ENCODE results near the gene TAS2R60. TPM values are rescaled to one million over a fixed set of nuclear protein-coding genes. Genes with fewer than 3 reads are reported as not detected.
A peak's percentile ranks its signal among the peaks of the same experiment; 100 is the strongest.
"Not testable (repeated sequence)": the region's sequence is repeated elsewhere in the genome, so short reads cannot be mapped to it uniquely, and the experiment has no call there.

TAS2R60 gene
- total RNA-seq, 5 donors from 2014 or later (not counting 1 experiment from before 2014, with no cell fraction given), result 0.38 to 2.4 (median 1.0) TPM; not detected in 1

DNA sequence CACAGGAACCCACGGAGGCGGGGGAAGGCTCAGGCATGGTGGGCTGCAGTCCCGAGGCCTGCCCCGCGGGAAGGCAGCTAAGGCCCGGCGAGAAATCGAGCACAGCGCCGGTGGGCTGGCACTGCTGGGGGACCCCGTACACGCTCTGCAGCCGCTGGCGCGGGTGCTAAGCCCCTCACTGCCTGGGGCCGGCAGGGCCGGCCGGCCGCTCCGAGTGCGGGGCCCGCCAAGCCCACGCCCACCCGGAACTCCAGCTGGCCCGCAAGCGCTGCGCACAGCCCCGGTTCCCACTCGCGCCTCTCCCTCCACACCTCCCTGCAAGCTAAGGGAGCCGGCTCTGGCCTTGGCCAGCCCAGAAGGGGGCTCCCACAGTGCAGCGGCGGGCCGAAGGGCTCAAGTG, 18.8 kb upstream of the TAS2R60 start:
- H3K4me1 ChIP-seq (ENCODE audit: control insufficient read depth in 1 of 2, extremely low read depth in 1 of 2, insufficient read depth in 2 of 2, low read length in 2 of 2); POLR2A ChIA-PET; H3K27me3 ChIP-seq (replicated peaks in 1 of 2; ENCODE audit: control insufficient read depth in 2 of 2, extremely low read depth in 1 of 2, insufficient read depth in 2 of 2, low read length in 1 of 2); ATAC-seq (replicated peaks in 1 of 4); CTCF ChIA-PET; DNase-seq; H3K36me3 ChIP-seq (ENCODE audit: control insufficient read depth in 2 of 2, extremely low read depth in 1 of 2, insufficient read depth in 1 of 2, low read length in 1 of 2); H3K4me3 ChIP-seq (ENCODE audit: control insufficient read depth in 1 of 2, extremely low read depth in 1 of 2, low read length in 1 of 2); H3K27ac ChIP-seq (ENCODE audit: low read length); H3K27me3 Mint-ChIP-seq; H3K27ac Mint-ChIP-seq; H3K9me3 ChIP-seq; H3K4me3 Mint-ChIP-seq; H3K9me3 Mint-ChIP-seq: not testable (repeated sequence)
- WGBS (ENCODE audit: insufficient coverage), result 93% methylated on average over 15 of the region's 34 CpGs
- Mint-ChIP-seq H3K4me1 (peaks cover 9 to 12% (median 11%) of the 10 kb centered on the region in 3 donors), H3K36me3 (peaks cover 41% of the 10 kb centered on the region)

DNA sequence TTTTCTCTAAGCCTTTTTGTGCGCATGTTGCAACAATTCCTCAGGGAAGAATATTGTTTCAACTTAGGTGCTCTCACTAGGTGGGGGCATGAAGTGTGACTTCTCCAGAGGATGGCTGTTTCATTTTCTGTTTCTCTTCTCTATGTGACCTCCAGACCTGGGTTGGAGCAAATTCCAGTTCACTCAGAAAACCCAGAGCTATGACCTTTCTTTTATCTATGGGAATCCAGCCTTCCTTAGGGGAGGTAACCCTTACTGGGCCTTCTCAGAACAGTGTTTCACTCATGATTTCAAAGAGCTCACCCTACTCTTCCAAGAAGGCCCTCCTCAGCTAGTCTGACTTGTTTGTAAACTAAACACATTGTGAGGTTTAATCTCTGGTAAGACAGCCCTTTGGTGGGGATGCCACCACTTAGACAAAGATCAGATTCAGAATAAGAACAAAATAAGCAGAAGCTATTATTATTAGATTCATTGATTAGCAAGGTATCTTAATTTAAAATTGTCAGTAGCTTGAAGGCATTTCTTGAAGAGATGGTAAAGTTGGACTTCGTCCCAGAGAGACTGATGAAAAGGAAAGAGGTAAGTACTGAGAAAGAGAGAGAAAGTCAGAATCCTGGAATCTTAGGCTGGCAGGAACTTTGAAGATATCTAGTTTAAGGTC, 16.6 kb upstream of the TAS2R60 start:
- no peak overlapping the region for H3K4me3 Mint-ChIP-seq
- ChIA-PET CTCF (interaction anchor here in 1 of 2 donors (1.3 kb wide), 1 partner anchor 186 kb away, joined by 3 read pairs; no protein-coding TSS in a partner anchor), POLR2A (no interaction called here)
- Histone ChIP-seq H3K27me3 (replicated peaks in 1 of 2; ENCODE audit: control insufficient read depth in 2 of 2, extremely low read depth in 1 of 2, insufficient read depth in 2 of 2, low read length in 1 of 2) (no peaks in the 10 kb centered on the region), H3K27ac (ENCODE audit: low read length) (no peak overlapping the region), H3K4me3 (ENCODE audit: control insufficient read depth in 1 of 2, extremely low read depth in 1 of 2, low read length in 1 of 2) (no peak overlapping the region), H3K4me1 (ENCODE audit: control insufficient read depth in 1 of 2, extremely low read depth in 1 of 2, insufficient read depth in 2 of 2, low read length in 2 of 2) (no peaks in the 10 kb centered on the region), H3K9me3 (no peaks in the 10 kb centered on the region), H3K36me3 (ENCODE audit: control insufficient read depth in 2 of 2, extremely low read depth in 1 of 2, insufficient read depth in 1 of 2, low read length in 1 of 2) (no peaks in the 10 kb centered on the region)
- H3K4me1 Mint-ChIP-seq, result peaks cover 5 to 16% (median 9%) of the 10 kb centered on the region in 3 donors
- 100% methylated on average over 1 of the region's 2 CpGs for WGBS (ENCODE audit: insufficient coverage)
- ATAC-seq (replicated peaks in 1 of 4), result peak in 1 of 4 experiments; percentile 27
- H3K9me3 Mint-ChIP-seq, result no peaks in the 10 kb centered on the region
- peaks cover 26% of the 10 kb centered on the region for H3K36me3 Mint-ChIP-seq
- DNase-seq, result no peak
- no peaks in the 10 kb centered on the region for H3K27me3 Mint-ChIP-seq
- H3K27ac Mint-ChIP-seq, result peak overlapping the region; percentile 48 to 77

- Histone ChIP-seq H3K27me3 (replicated peaks in 1 of 2; ENCODE audit: control insufficient read depth in 2 of 2, extremely low read depth in 1 of 2, insufficient read depth in 2 of 2, low read length in 1 of 2) (peaks cover 0 to 2% of the 10 kb centered on the region in 2 experiments), H3K9me3 (no peaks in the 10 kb centered on the region), H3K4me3 (ENCODE audit: control insufficient read depth in 1 of 2, extremely low read depth in 1 of 2, low read length in 1 of 2) (no peak overlapping the region), H3K27ac (ENCODE audit: low read length) (no peak overlapping the region), H3K4me1 (ENCODE audit: control insufficient read depth in 1 of 2, extremely low read depth in 1 of 2, insufficient read depth in 2 of 2, low read length in 2 of 2) (no peaks in the 10 kb centered on the region), H3K36me3 (ENCODE audit: control insufficient read depth in 2 of 2, extremely low read depth in 1 of 2, insufficient read depth in 1 of 2, low read length in 1 of 2) (no peaks in the 10 kb centered on the region)
- H3K36me3 Mint-ChIP-seq, result peaks cover 12% of the 10 kb centered on the region
- ChIA-PET POLR2A (no interaction called here), CTCF (no interaction called here)
- no peaks in the 10 kb centered on the region for H3K27me3 Mint-ChIP-seq
- H3K4me1 Mint-ChIP-seq, result peaks cover 5 to 12% (median 9%) of the 10 kb centered on the region in 3 donors
- DNase-seq (no peak), ATAC-seq (replicated peaks in 1 of 4) (no peak)
- H3K9me3 Mint-ChIP-seq, result no peaks in the 10 kb centered on the region
- no peak overlapping the region for H3K4me3 Mint-ChIP-seq
- no peak overlapping the region for H3K27ac Mint-ChIP-seq
- 80% methylated on average over 1 of the region's 10 CpGs for WGBS (ENCODE audit: insufficient coverage)
Measured at GRCh38 chr7:143429770-143430698, 13.2 kb upstream of the TAS2R60 start.

DNA sequence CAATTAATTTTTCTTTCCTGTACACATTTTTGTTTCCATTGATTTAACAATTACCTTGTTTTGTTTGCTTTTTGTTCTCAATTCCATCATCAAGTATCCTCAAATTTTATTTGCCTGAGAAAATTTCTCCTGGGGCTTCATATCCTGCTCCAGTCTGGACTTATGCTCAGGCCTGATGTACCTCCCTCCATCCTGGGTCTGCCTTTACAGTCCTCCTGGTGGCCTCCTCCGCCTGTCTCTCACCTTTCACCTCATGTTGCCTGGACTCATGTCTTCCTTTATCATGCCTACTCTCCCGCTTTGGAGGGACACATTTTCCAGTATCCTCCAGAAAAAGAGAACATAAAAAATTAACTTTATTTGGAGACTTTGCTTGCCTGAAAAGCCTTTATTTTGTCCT, 12.1 kb upstream of the TAS2R60 start:
- ChIA-PET CTCF (no interaction called here), POLR2A (no interaction called here)
- H3K4me3 Mint-ChIP-seq, result no peak overlapping the region
- DNase-seq (no peak), ATAC-seq (replicated peaks in 1 of 4) (no peak)
- no peaks in the 10 kb centered on the region for H3K4me1 ChIP-seq (ENCODE audit: control insufficient read depth in 1 of 2, extremely low read depth in 1 of 2, insufficient read depth in 2 of 2, low read length in 2 of 2)
- H3K36me3 ChIP-seq (ENCODE audit: control insufficient read depth in 2 of 2, extremely low read depth in 1 of 2, insufficient read depth in 1 of 2, low read length in 1 of 2), result no peaks in the 10 kb centered on the region
- H3K27me3 ChIP-seq (replicated peaks in 1 of 2; ENCODE audit: control insufficient read depth in 2 of 2, extremely low read depth in 1 of 2, insufficient read depth in 2 of 2, low read length in 1 of 2), result peaks cover 0 to 2% of the 10 kb centered on the region in 2 experiments
- H3K36me3 Mint-ChIP-seq, result peaks cover 16% of the 10 kb centered on the region
- H3K4me1 Mint-ChIP-seq, result peaks cover 8 to 13% (median 9%) of the 10 kb centered on the region in 3 donors
- H3K27ac ChIP-seq (ENCODE audit: low read length), result no peak overlapping the region
- no peaks in the 10 kb centered on the region for H3K9me3 ChIP-seq
- H3K9me3 Mint-ChIP-seq, result no peaks in the 10 kb centered on the region
- H3K27me3 Mint-ChIP-seq, result no peaks in the 10 kb centered on the region
- no peak overlapping the region for H3K4me3 ChIP-seq (ENCODE audit: control insufficient read depth in 1 of 2, extremely low read depth in 1 of 2, low read length in 1 of 2)
- H3K27ac Mint-ChIP-seq, result no peak overlapping the region
- no CpG with 5 or more reads among the region's 2 CpGs for WGBS (ENCODE audit: insufficient coverage)

DNA sequence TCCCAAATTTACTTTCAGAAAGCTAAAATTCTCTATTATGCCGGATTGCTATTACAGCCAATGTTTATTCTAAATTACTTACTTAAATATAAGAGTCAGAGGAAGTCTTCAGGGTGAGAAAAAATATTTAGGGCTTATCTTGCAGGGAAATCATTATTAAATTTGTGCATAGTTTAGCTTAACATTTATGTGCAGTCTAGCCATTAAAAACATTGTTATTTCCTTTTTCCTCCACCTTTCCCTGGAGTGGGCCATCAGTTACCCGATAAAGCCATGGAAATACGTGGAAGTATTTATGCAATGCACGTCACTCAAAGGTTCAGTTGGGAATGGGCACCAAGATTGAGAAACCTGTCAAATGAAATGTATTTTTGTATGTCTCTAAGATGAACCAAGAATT, 9.5 kb upstream of the TAS2R60 start:
- Mint-ChIP-seq H3K4me1 (peaks cover 22 to 33% (median 25%) of the 10 kb centered on the region in 3 donors), H3K27ac (no peak overlapping the region), H3K36me3 (peaks cover 15% of the 10 kb centered on the region), H3K4me3 (no peak overlapping the region), H3K9me3 (no peaks in the 10 kb centered on the region), H3K27me3 (no peaks in the 10 kb centered on the region)
- H3K27me3 ChIP-seq (replicated peaks in 1 of 2; ENCODE audit: control insufficient read depth in 2 of 2, extremely low read depth in 1 of 2, insufficient read depth in 2 of 2, low read length in 1 of 2), result peaks cover 0 to 2% of the 10 kb centered on the region in 2 experiments
- H3K9me3 ChIP-seq, result no peaks in the 10 kb centered on the region
- ChIA-PET CTCF (no interaction called here), POLR2A (no interaction called here)
- H3K36me3 ChIP-seq (ENCODE audit: control insufficient read depth in 2 of 2, extremely low read depth in 1 of 2, insufficient read depth in 1 of 2, low read length in 1 of 2), result no peaks in the 10 kb centered on the region
- no peak overlapping the region for H3K27ac ChIP-seq (ENCODE audit: low read length)
- ATAC-seq (replicated peaks in 1 of 4), result no peak
- WGBS (ENCODE audit: insufficient coverage), result no CpG with 5 or more reads among the region's 4 CpGs
- no peak for DNase-seq
- H3K4me3 ChIP-seq (ENCODE audit: control insufficient read depth in 1 of 2, extremely low read depth in 1 of 2, low read length in 1 of 2), result no peak overlapping the region
- peaks cover 0 to 5% of the 10 kb centered on the region in 2 experiments for H3K4me1 ChIP-seq (ENCODE audit: control insufficient read depth in 1 of 2, extremely low read depth in 1 of 2, insufficient read depth in 2 of 2, low read length in 2 of 2)

DNA sequence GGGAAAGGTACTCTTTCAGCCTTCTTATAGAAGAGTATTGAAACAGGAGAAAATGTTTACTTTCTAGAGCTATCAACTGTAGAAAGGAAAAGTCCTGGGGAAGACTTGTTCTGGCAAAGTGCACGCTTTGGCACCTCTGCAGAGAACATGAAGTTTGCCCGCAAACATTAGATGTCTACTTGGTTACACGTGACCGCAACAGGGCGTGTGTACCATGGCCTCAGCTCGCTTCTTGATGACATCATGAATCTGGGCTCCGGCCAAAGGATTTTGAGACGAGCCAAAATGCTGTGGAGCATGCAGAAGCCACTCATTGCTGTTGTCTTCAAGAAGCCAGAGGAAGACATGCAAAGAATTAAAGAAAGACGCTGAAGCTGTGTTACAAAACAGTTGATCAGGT, 8.6 kb upstream of the TAS2R60 start:
- Mint-ChIP-seq H3K4me3 (no peak overlapping the region), H3K27me3 (no peaks in the 10 kb centered on the region), H3K27ac (no peak overlapping the region), H3K9me3 (no peaks in the 10 kb centered on the region), H3K36me3 (peaks cover 19% of the 10 kb centered on the region), H3K4me1 (peaks cover 23 to 35% (median 27%) of the 10 kb centered on the region in 3 donors)
- Histone ChIP-seq H3K36me3 (ENCODE audit: control insufficient read depth in 2 of 2, extremely low read depth in 1 of 2, insufficient read depth in 1 of 2, low read length in 1 of 2) (no peaks in the 10 kb centered on the region), H3K4me3 (ENCODE audit: control insufficient read depth in 1 of 2, extremely low read depth in 1 of 2, low read length in 1 of 2) (no peak overlapping the region), H3K27me3 (replicated peaks in 1 of 2; ENCODE audit: control insufficient read depth in 2 of 2, extremely low read depth in 1 of 2, insufficient read depth in 2 of 2, low read length in 1 of 2) (peaks cover 0 to 2% of the 10 kb centered on the region in 2 experiments), H3K27ac (ENCODE audit: low read length) (no peak overlapping the region), H3K9me3 (no peaks in the 10 kb centered on the region), H3K4me1 (ENCODE audit: control insufficient read depth in 1 of 2, extremely low read depth in 1 of 2, insufficient read depth in 2 of 2, low read length in 2 of 2) (peaks cover 0 to 5% of the 10 kb centered on the region in 2 experiments)
- ChIA-PET CTCF (no interaction called here), POLR2A (no interaction called here)
- DNase-seq (no peak), ATAC-seq (replicated peaks in 1 of 4) (no peak)
- 92% methylated on average over 9 of the region's 9 CpGs for WGBS (ENCODE audit: insufficient coverage)
